ENCODE results near the gene HECTD2.

Gene HECTD2

GRCh38 chr10:91411621-91412020, 1.5 kb downstream of the HECTD2 start:
- no peaks in the 10 kb centered on the region for H3K9me3 ChIP-seq (ENCODE audit: control insufficient read depth, low read length)
- H3K36me3 ChIP-seq (ENCODE audit: control insufficient read depth, insufficient read depth, low read length) = no peaks in the 10 kb centered on the region
- 70 to 71% methylated on average over 4 to 5 of the region's 5 CpGs for WGBS, 2 experiments
- no peaks in the 10 kb centered on the region for H3K27me3 ChIP-seq (ENCODE audit: control insufficient read depth, insufficient read depth, low read length, poor library complexity, severe bottlenecking)
- H3K4me1 ChIP-seq (ENCODE audit: control insufficient read depth, insufficient read depth, low read length) = peaks cover 43% of the 10 kb centered on the region
- no peak overlapping the region for H3K27ac ChIP-seq (ENCODE audit: insufficient read depth, low read depth, low read length, poor library complexity, severe bottlenecking)
- H3K4me3 ChIP-seq (ENCODE audit: insufficient read depth, low read depth, low read length) = peak overlapping the region; percentile 50

- Histone ChIP-seq H3K27ac (ENCODE audit: insufficient read depth, low read depth, low read length, poor library complexity, severe bottlenecking) (no peak overlapping the region), H3K36me3 (ENCODE audit: control insufficient read depth, insufficient read depth, low read length) (no peaks in the 10 kb centered on the region), H3K9me3 (ENCODE audit: control insufficient read depth, low read length) (no peaks in the 10 kb centered on the region), H3K4me1 (ENCODE audit: control insufficient read depth, insufficient read depth, low read length) (peaks cover 43% of the 10 kb centered on the region), H3K4me3 (ENCODE audit: insufficient read depth, low read depth, low read length) (no peak overlapping the region), H3K27me3 (ENCODE audit: control insufficient read depth, insufficient read depth, low read length, poor library complexity, severe bottlenecking) (no peaks in the 10 kb centered on the region)
- WGBS, 2 experiments = 66 to 79% methylated on average over 3 to 4 of the region's 4 CpGs
These were observed 2.4 kb downstream of the HECTD2 start for GRCh38 chr10:91412354-91413087.

GRCh38 chr10:91415816-91416215, 5.7 kb downstream of the HECTD2 start:
- no peak overlapping the region for H3K27ac ChIP-seq (ENCODE audit: insufficient read depth, low read depth, low read length, poor library complexity, severe bottlenecking)
- H3K36me3 ChIP-seq (ENCODE audit: control insufficient read depth, insufficient read depth, low read length) = no peaks in the 10 kb centered on the region

GRCh38 chr10:91416339-91416855, 6.3 kb downstream of the HECTD2 start:
- Histone ChIP-seq H3K36me3 (ENCODE audit: control insufficient read depth, insufficient read depth, low read length) (no peaks in the 10 kb centered on the region), H3K4me3 (ENCODE audit: insufficient read depth, low read depth, low read length) (no peak overlapping the region), H3K27me3 (ENCODE audit: control insufficient read depth, insufficient read depth, low read length, poor library complexity, severe bottlenecking) (no peaks in the 10 kb centered on the region), H3K4me1 (ENCODE audit: control insufficient read depth, insufficient read depth, low read length) (peaks cover 35% of the 10 kb centered on the region), H3K27ac (ENCODE audit: insufficient read depth, low read depth, low read length, poor library complexity, severe bottlenecking) (no peak overlapping the region), H3K9me3 (ENCODE audit: control insufficient read depth, low read length) (no peaks in the 10 kb centered on the region)
- 86 to 94% methylated on average over 3 of the region's 3 CpGs for WGBS, 2 experiments

More at GRCh38 chr10:91415816-91416215, 5.7 kb downstream of the HECTD2 start:
- Histone ChIP-seq H3K4me3 (ENCODE audit: insufficient read depth, low read depth, low read length) (no peak overlapping the region), H3K9me3 (ENCODE audit: control insufficient read depth, low read length) (no peaks in the 10 kb centered on the region), H3K27me3 (ENCODE audit: control insufficient read depth, insufficient read depth, low read length, poor library complexity, severe bottlenecking) (no peaks in the 10 kb centered on the region), H3K4me1 (ENCODE audit: control insufficient read depth, insufficient read depth, low read length) (peaks cover 35% of the 10 kb centered on the region)
- WGBS, 2 experiments = 90 to 100% methylated on average over 2 of the region's 3 CpGs

GRCh38 chr10:91418416-91418815, 8.3 kb downstream of the HECTD2 start:
- Histone ChIP-seq H3K36me3 (ENCODE audit: control insufficient read depth, insufficient read depth, low read length) (no peaks in the 10 kb centered on the region), H3K4me3 (ENCODE audit: insufficient read depth, low read depth, low read length) (no peak overlapping the region), H3K4me1 (ENCODE audit: control insufficient read depth, insufficient read depth, low read length) (peaks cover 17% of the 10 kb centered on the region), H3K27me3 (ENCODE audit: control insufficient read depth, insufficient read depth, low read length, poor library complexity, severe bottlenecking) (no peaks in the 10 kb centered on the region), H3K27ac (ENCODE audit: insufficient read depth, low read depth, low read length, poor library complexity, severe bottlenecking) (no peak overlapping the region), H3K9me3 (ENCODE audit: control insufficient read depth, low read length) (no peaks in the 10 kb centered on the region)
- 100% methylated on average over 1 of the region's 2 CpGs; no CpG with 5 or more reads in 1 of the 2 experiments for WGBS, 2 experiments

- Histone ChIP-seq H3K4me3 (ENCODE audit: insufficient read depth, low read depth, low read length) (no peak overlapping the region), H3K27ac (ENCODE audit: insufficient read depth, low read depth, low read length, poor library complexity, severe bottlenecking) (no peak overlapping the region), H3K36me3 (ENCODE audit: control insufficient read depth, insufficient read depth, low read length) (no peaks in the 10 kb centered on the region), H3K9me3 (ENCODE audit: control insufficient read depth, low read length) (no peaks in the 10 kb centered on the region), H3K27me3 (ENCODE audit: control insufficient read depth, insufficient read depth, low read length, poor library complexity, severe bottlenecking) (no peaks in the 10 kb centered on the region), H3K4me1 (ENCODE audit: control insufficient read depth, insufficient read depth, low read length) (no peaks in the 10 kb centered on the region)
- WGBS, 2 experiments = 90 to 92% methylated on average over 2 of the region's 2 CpGs
These were observed 10.7 kb downstream of the HECTD2 start for GRCh38 chr10:91420868-91421267.

GRCh38 chr10:91422915-91423314, 12.8 kb downstream of the HECTD2 start:
- Histone ChIP-seq H3K27me3 (ENCODE audit: control insufficient read depth, insufficient read depth, low read length, poor library complexity, severe bottlenecking) (no peaks in the 10 kb centered on the region), H3K9me3 (ENCODE audit: control insufficient read depth, low read length) (no peaks in the 10 kb centered on the region), H3K36me3 (ENCODE audit: control insufficient read depth, insufficient read depth, low read length) (no peaks in the 10 kb centered on the region), H3K4me1 (ENCODE audit: control insufficient read depth, insufficient read depth, low read length) (no peaks in the 10 kb centered on the region), H3K27ac (ENCODE audit: insufficient read depth, low read depth, low read length, poor library complexity, severe bottlenecking) (no peak overlapping the region), H3K4me3 (ENCODE audit: insufficient read depth, low read depth, low read length) (no peak overlapping the region)
- WGBS, 2 experiments = 96 to 100% methylated on average over 1 of the region's 2 CpGs

- Histone ChIP-seq H3K9me3 (ENCODE audit: control insufficient read depth, low read length) (no peaks in the 10 kb centered on the region), H3K4me1 (ENCODE audit: control insufficient read depth, insufficient read depth, low read length) (no peaks in the 10 kb centered on the region), H3K36me3 (ENCODE audit: control insufficient read depth, insufficient read depth, low read length) (no peaks in the 10 kb centered on the region), H3K4me3 (ENCODE audit: insufficient read depth, low read depth, low read length) (no peak overlapping the region), H3K27ac (ENCODE audit: insufficient read depth, low read depth, low read length, poor library complexity, severe bottlenecking) (no peak overlapping the region), H3K27me3 (ENCODE audit: control insufficient read depth, insufficient read depth, low read length, poor library complexity, severe bottlenecking) (no peaks in the 10 kb centered on the region)
- 89% methylated on average over 2 of the region's 2 CpGs for WGBS, 2 experiments
These were observed 13.9 kb downstream of the HECTD2 start for GRCh38 chr10:91424016-91424415.

GRCh38 chr10:91432175-91432574, 22.0 kb downstream of the HECTD2 start:
- Histone ChIP-seq H3K36me3 (ENCODE audit: control insufficient read depth, insufficient read depth, low read length) (no peaks in the 10 kb centered on the region), H3K27ac (ENCODE audit: insufficient read depth, low read depth, low read length, poor library complexity, severe bottlenecking) (no peak overlapping the region), H3K4me1 (ENCODE audit: control insufficient read depth, insufficient read depth, low read length) (no peaks in the 10 kb centered on the region), H3K4me3 (ENCODE audit: insufficient read depth, low read depth, low read length) (no peak overlapping the region), H3K9me3 (ENCODE audit: control insufficient read depth, low read length) (no peaks in the 10 kb centered on the region), H3K27me3 (ENCODE audit: control insufficient read depth, insufficient read depth, low read length, poor library complexity, severe bottlenecking) (no peaks in the 10 kb centered on the region)
- 84 to 88% methylated on average over 2 of the region's 2 CpGs for WGBS, 2 experiments

GRCh38 chr10:91433620-91434019, 23.5 kb downstream of the HECTD2 start:
- no peaks in the 10 kb centered on the region for H3K36me3 ChIP-seq (ENCODE audit: control insufficient read depth, insufficient read depth, low read length)
- H3K4me1 ChIP-seq (ENCODE audit: control insufficient read depth, insufficient read depth, low read length) = no peaks in the 10 kb centered on the region
- no peaks in the 10 kb centered on the region for H3K9me3 ChIP-seq (ENCODE audit: control insufficient read depth, low read length)
- no peak overlapping the region for H3K27ac ChIP-seq (ENCODE audit: insufficient read depth, low read depth, low read length, poor library complexity, severe bottlenecking)
- no peaks in the 10 kb centered on the region for H3K27me3 ChIP-seq (ENCODE audit: control insufficient read depth, insufficient read depth, low read length, poor library complexity, severe bottlenecking)
- H3K4me3 ChIP-seq (ENCODE audit: insufficient read depth, low read depth, low read length) = no peak overlapping the region
- 92% methylated on average over 2 of the region's 2 CpGs for WGBS, 2 experiments

Measured in ectodermal cell (in vitro differentiated cells).